NOMO-1 (cell line): Measurements from ENCODE around the gene DIABLO.

ENCODE experiments used
- DNase-seq, 2 experiments: peaks; one replicate each; lab custom pipeline; 2025; ENCODE audit not compliant: unreplicated experiment in 2 of 2; lab: John Stamatoyannopoulos, UW

The DIABLO gene

DNA sequence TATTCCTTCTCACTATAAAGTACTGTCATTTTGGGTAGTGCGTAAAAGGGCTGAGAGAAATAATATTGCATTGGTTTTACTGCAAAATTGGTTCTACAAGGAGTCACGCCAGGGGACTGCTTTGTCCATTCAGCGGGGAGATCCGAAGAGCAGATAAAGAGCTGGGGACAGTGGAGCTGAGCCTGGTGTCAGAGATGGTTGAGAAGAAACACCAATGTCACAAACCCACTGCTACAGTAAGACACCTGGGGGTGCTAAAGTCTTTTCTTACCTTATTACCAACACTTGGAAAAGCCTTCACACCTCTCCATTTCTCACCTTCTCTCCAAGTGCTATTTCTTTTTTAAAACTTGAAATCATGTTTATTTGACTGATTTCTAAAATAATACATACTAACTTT, 66.0 kb downstream of the DIABLO start:
- DNase-seq = no peak

DNA sequence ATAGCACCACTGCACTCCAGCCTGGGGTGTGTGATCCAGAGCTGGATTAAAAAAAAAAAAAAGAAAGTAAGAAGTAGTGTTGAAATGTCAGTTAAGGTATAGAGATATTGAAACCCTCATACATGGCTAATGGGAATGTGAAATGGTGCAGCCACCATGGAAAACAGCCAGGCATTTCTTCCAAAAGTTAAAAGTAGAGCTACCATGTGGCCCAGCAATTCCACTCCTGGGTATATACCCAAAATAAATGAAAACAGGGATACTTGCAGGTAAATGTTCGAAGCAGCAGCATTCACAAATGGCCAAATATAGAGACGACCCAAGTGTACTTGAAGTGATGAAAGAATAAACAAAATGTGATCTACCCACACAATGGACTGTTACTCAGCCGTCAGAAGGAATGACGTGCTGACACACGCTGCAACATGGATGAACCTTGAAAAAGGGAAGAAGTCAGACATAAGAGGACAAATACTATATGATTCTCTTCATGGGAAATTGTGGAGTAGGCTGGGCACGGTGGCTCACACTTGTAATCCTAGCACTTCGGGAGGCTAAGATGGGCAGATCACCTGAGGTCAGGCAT, 67.1 kb downstream of the DIABLO start:
- no peak for DNase-seq
